ENCODE measurements around the gene DPF3. TPM values are rescaled to one million over a fixed set of nuclear protein-coding genes. Genes with fewer than 3 reads are reported as not detected.
A peak's percentile ranks its signal among the peaks of the same experiment; 100 is the strongest.

Gene DPF3
- total RNA-seq, 4 donors from 2014 or later: 0.22 to 5.4 (median 2.7) TPM

DNA sequence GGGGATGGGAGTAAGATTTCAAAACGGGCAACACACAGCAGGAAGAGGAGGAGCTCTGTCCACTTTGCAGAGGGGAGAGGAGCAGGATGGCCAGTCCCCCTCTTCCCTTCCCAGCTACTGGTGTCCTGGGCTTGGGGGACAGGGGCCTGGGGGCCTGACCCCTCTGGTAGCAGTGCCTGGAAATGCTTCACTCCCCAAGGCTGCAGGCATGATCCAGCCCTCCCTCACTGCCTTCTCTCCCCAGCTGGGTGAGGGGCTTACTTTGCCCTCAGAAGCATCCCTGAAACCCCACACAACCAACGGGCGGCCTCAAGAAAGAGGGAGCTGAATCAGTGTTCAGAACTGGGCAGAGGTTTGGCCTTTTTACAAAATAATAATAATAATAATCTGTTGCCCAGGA, 279.5 kb downstream of the DPF3 start:
- WGBS, 2 donors: 61 to 84% methylated on average over 3 of the region's 3 CpGs
- peaks cover 0 to 60% (median 0%) of the 10 kb centered on the region in 4 donors for H3K4me1 ChIP-seq
- no peak for DNase-seq (ENCODE audit: low spot score in 2 of 2)
- no peaks in the 10 kb centered on the region for H3K36me3 ChIP-seq
- H3K4me3 ChIP-seq: no peak overlapping the region
- H3K27ac ChIP-seq: no peak overlapping the region
- H3K27me3 ChIP-seq: no peaks in the 10 kb centered on the region
- H3K9me3 ChIP-seq: no peaks in the 10 kb centered on the region
- TF ChIP-seq EP300 (IDR thresholded peaks at IDR 0.05) (no peak), POLR2A (IDR thresholded peaks at IDR 0.05) (no peak)
- TF ChIP-seq, protein P1, sequence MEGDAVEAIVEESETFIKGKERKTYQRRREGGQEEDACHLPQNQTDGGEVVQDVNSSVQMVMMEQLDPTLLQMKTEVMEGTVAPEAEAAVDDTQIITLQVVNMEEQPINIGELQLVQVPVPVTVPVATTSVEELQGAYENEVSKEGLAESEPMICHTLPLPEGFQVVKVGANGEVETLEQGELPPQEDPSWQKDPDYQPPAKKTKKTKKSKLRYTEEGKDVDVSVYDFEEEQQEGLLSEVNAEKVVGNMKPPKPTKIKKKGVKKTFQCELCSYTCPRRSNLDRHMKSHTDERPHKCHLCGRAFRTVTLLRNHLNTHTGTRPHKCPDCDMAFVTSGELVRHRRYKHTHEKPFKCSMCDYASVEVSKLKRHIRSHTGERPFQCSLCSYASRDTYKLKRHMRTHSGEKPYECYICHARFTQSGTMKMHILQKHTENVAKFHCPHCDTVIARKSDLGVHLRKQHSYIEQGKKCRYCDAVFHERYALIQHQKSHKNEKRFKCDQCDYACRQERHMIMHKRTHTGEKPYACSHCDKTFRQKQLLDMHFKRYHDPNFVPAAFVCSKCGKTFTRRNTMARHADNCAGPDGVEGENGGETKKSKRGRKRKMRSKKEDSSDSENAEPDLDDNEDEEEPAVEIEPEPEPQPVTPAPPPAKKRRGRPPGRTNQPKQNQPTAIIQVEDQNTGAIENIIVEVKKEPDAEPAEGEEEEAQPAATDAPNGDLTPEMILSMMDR (IDR thresholded peaks at IDR 0.05): no peak

DNA sequence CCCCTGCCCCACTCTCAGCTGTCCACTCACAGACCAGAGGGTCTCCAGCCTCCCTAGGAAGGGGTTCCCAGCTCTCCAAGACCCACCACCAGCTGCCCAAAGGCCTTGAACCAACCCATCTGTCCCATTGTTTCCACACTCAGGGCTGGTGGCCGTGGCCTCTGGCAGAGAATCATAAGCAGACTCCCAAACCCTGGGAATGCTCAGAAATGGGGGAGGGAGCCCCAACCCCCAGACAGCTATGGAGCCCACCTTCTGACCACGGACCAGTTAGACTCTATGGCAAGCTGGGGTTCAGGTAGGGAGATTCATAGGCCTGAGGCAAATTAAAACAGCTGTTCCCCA, 280.0 kb downstream of the DPF3 start:
- 80 to 100% methylated on average over 2 of the region's 2 CpGs for WGBS, 2 donors
- Histone ChIP-seq H3K4me1 (peaks cover 0 to 57% (median 0%) of the 10 kb centered on the region in 4 donors), H3K4me3 (no peak overlapping the region), H3K36me3 (no peaks in the 10 kb centered on the region), H3K9me3 (no peaks in the 10 kb centered on the region), H3K27ac (no peak overlapping the region), H3K27me3 (no peaks in the 10 kb centered on the region)
- no peak for DNase-seq (ENCODE audit: low spot score in 2 of 2)
- TF ChIP-seq, protein P1 (IDR thresholded peaks at IDR 0.05): no peak
- no peak for TF ChIP-seq EP300 (IDR thresholded peaks at IDR 0.05)
- no peak for TF ChIP-seq POLR2A (IDR thresholded peaks at IDR 0.05)

DNA sequence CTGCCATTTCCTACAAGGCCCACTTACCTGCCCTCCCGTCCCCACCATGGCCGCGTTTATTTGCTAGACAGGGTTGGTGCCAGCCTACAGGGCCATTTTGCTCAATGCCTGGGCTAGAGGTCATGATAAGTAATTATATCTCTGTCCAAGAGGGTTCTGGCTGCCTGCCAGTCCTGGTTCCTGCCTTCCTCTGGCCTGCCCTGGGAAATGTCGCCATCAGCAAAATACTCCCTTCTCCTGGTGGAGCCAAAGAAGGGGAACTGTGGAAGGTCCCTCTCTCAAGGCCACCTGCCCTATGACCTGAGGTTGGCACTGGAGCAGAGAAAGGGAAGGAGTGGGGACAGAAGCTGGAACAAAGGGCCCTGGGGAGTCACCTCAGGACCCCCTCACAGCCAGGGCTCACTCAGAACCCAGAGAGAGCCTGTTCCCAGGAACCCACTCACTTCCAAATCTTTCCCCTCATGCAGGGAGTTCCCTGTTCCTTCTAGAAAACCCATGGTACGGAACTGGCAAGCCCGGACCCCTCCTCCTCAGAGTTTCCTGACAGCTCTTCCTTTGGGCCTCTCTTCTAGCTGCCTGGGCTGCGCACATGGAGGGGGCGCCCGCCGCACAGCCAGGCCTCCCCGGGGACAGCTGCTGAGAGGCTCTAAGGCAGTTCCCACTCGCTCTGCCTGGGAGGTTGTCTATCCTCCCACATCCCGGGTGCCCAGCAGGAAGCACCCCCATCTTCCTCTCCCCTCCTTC, 280.5 kb downstream of the DPF3 start:
- no peaks in the 10 kb centered on the region for H3K27me3 ChIP-seq
- TF ChIP-seq, protein P1 (IDR thresholded peaks at IDR 0.05): no peak
- TF ChIP-seq POLR2A (IDR thresholded peaks at IDR 0.05): no peak
- no peak overlapping the region for H3K27ac ChIP-seq
- H3K9me3 ChIP-seq: no peaks in the 10 kb centered on the region
- H3K36me3 ChIP-seq: no peaks in the 10 kb centered on the region
- 58 to 60% methylated on average over 9 to 13 of the region's 13 CpGs for WGBS, 2 donors
- H3K4me3 ChIP-seq: no peak overlapping the region
- DNase-seq (ENCODE audit: low spot score in 2 of 2): peak; percentile 60 to 61
- H3K4me1 ChIP-seq: peaks cover 0 to 52% (median 0%) of the 10 kb centered on the region in 4 donors

DNA sequence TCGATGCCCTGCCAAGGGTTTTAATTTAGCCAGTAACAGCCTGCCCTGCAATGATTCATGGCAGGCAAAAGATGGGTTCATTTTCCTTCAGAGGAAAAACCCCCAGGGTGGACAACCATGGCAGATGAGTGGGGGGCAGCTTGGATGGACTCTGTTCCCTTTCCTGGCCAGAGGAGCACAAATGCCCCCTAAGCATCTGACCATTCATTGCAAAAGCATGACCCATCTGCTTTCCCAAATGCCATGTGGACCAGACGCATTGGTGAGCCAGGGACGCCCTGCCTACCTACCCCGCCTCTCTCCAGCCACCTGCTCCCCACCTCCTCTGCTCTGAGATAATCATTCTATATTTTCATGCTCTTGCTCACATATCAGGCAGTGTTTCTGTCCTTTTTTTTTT, 281.9 kb downstream of the DPF3 start:
- Histone ChIP-seq H3K9me3 (no peaks in the 10 kb centered on the region), H3K4me3 (no peak overlapping the region), H3K27me3 (no peaks in the 10 kb centered on the region), H3K36me3 (no peaks in the 10 kb centered on the region), H3K27ac (no peak overlapping the region), H3K4me1 (peaks cover 0 to 38% (median 0%) of the 10 kb centered on the region in 4 donors)
- DNase-seq (ENCODE audit: low spot score in 2 of 2): no peak
- 90 to 91% methylated on average over 4 of the region's 4 CpGs for WGBS, 2 donors
- TF ChIP-seq POLR2A (IDR thresholded peaks at IDR 0.05): no peak
- TF ChIP-seq, protein P1 (IDR thresholded peaks at IDR 0.05): no peak
- no peak for TF ChIP-seq EP300 (IDR thresholded peaks at IDR 0.05)

DNA sequence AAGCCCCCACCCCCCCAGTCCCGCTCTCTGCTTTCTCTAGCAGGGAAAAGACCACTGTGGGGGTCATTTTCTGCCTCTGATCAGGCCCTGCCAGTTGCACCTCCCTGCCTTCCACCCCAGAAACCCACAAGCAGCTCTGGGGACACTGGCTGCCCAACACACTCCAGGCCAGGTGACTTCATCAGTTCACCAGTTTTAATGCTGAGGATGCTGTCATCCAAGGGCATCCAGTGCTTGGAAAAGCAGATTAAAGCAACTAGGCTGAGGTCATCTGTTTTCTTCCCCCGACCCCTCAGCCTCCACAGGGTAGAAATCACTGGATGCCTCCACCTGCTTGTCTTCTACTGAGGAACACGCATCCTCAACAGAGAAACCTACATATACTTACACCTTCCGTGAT, 282.4 kb downstream of the DPF3 start:
- Histone ChIP-seq H3K27me3 (no peaks in the 10 kb centered on the region), H3K27ac (no peak overlapping the region), H3K4me1 (peaks cover 0 to 33% (median 0%) of the 10 kb centered on the region in 4 donors), H3K4me3 (no peak overlapping the region), H3K36me3 (no peaks in the 10 kb centered on the region), H3K9me3 (no peaks in the 10 kb centered on the region)
- TF ChIP-seq, protein P1 (IDR thresholded peaks at IDR 0.05): no peak
- TF ChIP-seq EP300 (IDR thresholded peaks at IDR 0.05) (no peak), POLR2A (IDR thresholded peaks at IDR 0.05) (no peak)
- 90 to 92% methylated on average over 3 to 4 of the region's 4 CpGs for WGBS, 2 donors
- DNase-seq (ENCODE audit: low spot score in 2 of 2): no peak
